Stimulated activated CD8-positive, alpha-beta memory T cell treated with anti-CD3 and anti-CD28 coated beads, Interleukin-12 subunit alpha, Interleukin-12 subunit beta, amount 100 ng/mL, for 4 hours (primary cell): Measurements from ENCODE around the gene TBC1D3B.
"Not testable (repeated sequence)": the region's sequence is repeated elsewhere in the genome, so short reads cannot be mapped to it uniquely, and the experiment has no call there.

ENCODE experiments used
- DNase-seq: peaks from one replicate; pipeline ENCODE4 v3.0.0-alpha.2; 2020; ENCODE audit warnings: low read depth

The TBC1D3B gene

GRCh38 chr17:36176536-36176935, at the start of gene TBC1D3B:
Gene TBC1D3B (minus strand): TSS chr17:36176636. CDS start chr17:36175050, 1,586 bp downstream.
- not testable (repeated sequence) for DNase-seq

DNA sequence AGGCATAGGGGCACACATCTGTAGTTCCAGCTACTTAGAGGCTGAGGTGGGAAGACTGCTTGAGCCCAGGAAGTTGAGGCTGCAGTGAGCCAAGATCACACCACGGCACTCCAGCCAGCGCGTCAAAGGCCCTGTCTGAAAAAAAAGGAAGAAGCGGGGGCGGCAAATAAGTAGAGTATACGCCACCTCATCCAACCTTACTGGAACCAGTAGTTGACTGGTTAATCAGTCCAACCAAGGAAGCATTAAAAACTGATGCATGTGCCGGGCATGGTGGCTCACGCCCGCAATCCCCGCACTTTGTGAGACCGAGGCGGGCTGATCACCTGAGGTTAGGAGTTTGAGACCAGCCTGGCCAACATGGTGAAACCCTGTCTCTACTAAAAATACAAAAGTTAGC, 46.5 kb upstream of the TBC1D3B start:
- DNase-seq = not testable (repeated sequence)

DNA sequence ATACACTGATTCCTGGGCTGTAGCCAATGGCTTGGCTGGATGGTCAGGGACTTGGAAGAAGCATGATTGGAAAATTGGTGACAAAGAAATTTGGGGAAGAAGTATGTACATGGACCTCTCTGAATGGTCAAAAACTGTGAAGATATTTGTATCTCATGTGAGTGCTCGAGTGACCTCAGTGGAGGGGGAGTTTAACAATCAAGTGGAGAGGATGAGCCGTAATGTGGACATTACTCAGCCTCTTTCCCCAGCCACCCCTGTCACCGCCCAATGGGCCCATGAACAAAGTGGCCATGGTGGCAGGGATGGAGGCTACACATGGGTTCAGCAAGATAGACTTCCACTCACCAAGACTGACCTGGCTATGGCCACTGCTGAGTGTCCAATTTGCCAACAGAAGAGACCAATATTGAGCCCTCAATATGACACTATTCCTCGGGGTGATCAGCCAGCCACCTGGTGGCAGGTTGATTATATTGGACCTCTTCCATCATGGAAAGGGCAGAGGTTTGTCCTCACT, 45.2 kb upstream of the TBC1D3B start:
- DNase-seq = not testable (repeated sequence)

DNA sequence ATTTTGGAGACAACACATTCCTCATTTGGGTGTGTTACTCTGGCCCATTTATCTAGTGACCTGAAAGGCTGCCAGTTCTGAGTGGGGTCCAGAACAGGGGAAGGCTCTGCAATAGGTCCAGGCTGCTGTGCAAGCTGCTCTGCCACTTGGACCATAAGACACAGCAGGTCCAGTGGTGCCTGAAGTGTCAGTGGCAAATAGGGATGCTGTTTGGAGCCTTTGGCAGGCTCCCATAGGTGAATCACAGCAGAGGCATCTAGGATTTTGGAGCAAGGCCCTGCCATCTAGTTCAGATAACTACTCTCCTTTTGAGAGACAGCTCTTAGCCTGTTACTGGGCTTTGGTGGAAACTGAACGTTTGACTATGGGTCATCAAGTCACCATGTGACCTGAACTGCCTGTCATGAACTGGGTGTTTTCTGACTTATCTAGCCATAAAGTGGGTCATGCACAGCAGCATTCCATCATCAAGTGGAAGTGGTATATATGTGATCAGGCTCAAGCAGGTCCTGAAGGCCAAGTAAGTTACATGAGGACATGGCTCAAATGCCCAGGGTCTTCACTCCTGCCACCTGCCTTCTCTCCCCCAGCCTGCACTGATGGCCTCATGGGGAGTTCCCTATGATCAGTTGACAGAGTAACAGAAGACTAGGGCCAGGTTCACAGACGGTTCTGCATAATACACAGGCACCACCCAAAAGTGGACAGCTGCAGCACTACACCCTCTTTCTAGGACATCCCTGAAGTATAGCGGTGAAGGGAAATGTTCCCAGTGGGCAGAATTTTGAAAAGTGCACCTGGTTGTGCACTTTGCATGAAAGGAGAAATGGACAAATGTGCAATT, 44.5 kb upstream of the TBC1D3B start:
- DNase-seq = not testable (repeated sequence)

DNA sequence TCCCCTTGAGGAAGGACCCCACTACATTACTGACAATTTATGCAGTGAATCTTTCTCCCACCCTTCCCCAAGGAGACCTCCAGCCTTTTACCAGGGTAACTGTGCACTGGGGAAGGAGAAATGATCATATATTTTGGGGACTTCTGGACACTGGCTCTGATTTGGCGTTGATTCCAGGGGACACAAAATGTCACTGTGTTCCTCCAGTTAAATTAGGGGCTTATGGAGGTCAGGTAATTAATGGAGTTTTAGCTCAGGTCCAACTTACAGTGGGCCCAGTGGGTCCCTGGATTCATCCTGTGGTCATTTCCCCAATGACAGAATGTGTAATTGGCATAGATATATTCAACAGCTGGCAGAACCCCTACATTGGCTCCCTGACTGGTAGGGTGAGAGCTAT, 43.1 kb upstream of the TBC1D3B start:
- DNase-seq = not testable (repeated sequence)

GRCh38 chr17:36215406-36216308, 39.2 kb upstream of the TBC1D3B start:
- not testable (repeated sequence) for DNase-seq

DNA sequence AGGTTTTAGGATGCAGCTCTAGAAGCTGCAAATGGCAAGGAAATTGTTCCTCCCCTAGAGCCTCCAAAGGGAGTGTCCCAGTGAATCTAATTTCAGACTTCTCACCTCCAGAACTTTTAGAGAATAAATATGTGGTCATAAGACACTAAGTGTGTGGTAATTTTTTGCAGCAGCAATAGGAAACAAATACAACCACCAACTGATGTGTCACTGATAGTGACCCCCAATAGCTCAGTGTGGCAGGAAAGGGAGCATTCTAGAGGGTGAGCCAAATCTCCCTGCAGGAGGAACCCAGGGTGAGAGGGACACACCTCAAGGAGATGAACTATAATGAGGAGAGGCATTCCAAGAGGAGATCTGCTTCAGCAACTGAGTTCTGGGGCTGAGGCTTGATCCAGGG, 38.5 kb upstream of the TBC1D3B start:
- no peak for DNase-seq

DNA sequence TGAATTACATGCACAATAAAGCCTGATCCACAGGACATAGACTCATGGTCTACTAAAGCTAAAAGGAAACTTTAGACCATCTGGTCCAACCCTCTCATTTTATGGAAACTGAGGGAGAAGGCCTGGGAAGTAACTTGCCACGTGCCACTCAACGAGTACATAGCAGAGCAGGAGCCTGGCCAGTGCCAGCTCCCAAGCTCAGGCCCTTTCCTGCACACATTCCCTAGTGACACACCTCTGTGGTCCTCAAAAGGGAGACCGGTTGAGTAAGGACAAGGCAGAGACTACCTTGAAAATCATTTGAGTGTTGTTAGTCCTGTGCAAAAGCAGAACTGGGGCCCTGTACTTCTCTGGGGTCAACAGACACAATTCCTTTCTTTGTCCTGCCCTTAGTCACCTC, 37.3 kb upstream of the TBC1D3B start:
- DNase-seq = no peak

GRCh38 chr17:36212966-36213365, 36.5 kb upstream of the TBC1D3B start:
- DNase-seq = no peak

DNA sequence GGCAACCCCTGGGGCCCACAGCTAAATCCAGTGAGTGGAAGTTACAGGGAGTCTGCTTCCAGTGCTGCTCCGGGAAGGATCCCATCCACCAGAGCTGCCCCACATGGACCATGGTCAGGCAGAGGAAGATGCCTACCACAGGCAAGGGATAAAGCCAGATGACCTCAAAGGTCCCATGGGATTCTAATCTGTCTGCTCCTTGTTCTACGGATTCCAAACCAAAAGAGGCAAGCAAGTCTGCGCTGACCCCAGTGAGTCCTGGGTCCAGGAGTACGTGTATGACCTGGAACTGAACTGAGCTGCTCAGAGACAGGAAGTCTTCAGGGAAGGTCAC, 35.8 kb upstream of the TBC1D3B start:
- no peak for DNase-seq

- DNase-seq = not testable (repeated sequence)
These were observed 35.2 kb upstream of the TBC1D3B start for GRCh38 chr17:36211484-36212271.

- not testable (repeated sequence) for DNase-seq
These were observed 34.2 kb upstream of the TBC1D3B start, which contains the start of gene CCL4L2 for GRCh38 chr17:36210439-36211211. Gene CCL4L2 (plus strand): TSS chr17:36211063.

GRCh38 chr17:36209575-36209974, 33.1 kb upstream of the TBC1D3B start:
- DNase-seq = no peak

GRCh38 chr17:36207383-36207782, 30.9 kb upstream of the TBC1D3B start:
- not testable (repeated sequence) for DNase-seq

DNA sequence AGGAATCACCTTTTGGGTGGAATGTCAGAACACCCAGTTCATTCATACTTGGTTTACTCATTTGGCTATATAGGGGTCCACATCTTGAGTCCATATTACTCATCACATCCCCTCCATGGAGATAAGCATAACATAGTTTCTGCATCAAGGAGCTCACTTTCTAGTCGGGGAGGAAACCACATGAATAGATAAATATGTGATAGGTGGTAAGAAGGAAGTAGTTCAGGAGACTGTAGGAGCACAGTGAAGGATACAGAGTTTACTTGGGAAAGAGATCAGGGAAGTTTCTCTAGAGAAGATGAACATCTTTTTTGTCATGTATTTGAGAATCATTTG, 30.0 kb upstream of the TBC1D3B start:
- not testable (repeated sequence) for DNase-seq

- DNase-seq = no peak
These were observed 29.4 kb upstream of the TBC1D3B start for GRCh38 chr17:36205637-36206485.

- no peak for DNase-seq
These were observed 28.5 kb upstream of the TBC1D3B start for GRCh38 chr17:36204724-36205500.

DNA sequence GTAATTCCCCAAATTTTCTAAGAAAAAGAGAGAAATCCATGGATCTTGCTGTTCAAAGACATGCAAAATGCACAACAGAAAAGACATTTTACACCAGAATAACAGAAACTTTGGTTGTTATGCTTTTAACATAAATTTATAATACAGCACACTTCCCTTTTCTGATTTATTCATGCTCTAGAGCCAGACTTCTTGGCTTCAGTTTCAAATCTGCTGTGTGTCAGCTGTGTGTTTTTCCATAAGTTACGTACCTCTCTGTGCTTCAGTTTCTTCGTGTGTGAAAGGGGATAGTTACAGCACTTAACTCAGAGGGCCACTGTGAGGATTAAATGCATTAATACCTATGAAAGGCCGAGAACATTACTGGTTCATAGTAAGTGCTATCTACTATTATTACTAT, 26.9 kb upstream of the TBC1D3B start:
- DNase-seq = no peak

- DNase-seq = not testable (repeated sequence)
These were observed 25.1 kb upstream of the TBC1D3B start for GRCh38 chr17:36201506-36201905.
